Epidermal melanocyte (primary cell): ENCODE data around the gene KAT8.

Experiments
- DNase-seq: peaks from one replicate; pipeline ENCODE4 v3.0.0; 2011; ENCODE audit warnings: low spot score; ENCODE audit not compliant: insufficient read length

The KAT8 gene

GRCh38 chr16:31106509-31107464 lies 10.7 kb upstream of the KAT8 start:
- DNase-seq = no peak

- DNase-seq = peak; percentile 16
These were observed 10.0 kb upstream of the KAT8 start for GRCh38 chr16:31107465-31107867.

GRCh38 chr16:31108035-31108793 lies 9.2 kb upstream of the KAT8 start, which contains the start of gene BCKDK:
TSS of gene BCKDK (plus strand) at chr16:31108386. CDS start at chr16:31109224, 838 bp downstream.
- DNase-seq = peak; percentile 92

- DNase-seq = peak; percentile 15
These were observed 8.5 kb upstream of the KAT8 start for GRCh38 chr16:31108794-31109558.

GRCh38 chr16:31109622-31110021 lies 7.8 kb upstream of the KAT8 start:
- DNase-seq = peak; percentile 2

GRCh38 chr16:31110106-31111034 lies 7.1 kb upstream of the KAT8 start:
- peak; percentile 7 for DNase-seq

- DNase-seq = no peak
These were observed 5.5 kb upstream of the KAT8 start for GRCh38 chr16:31111881-31112466.

GRCh38 chr16:31112711-31113110 lies 4.8 kb upstream of the KAT8 start:
- no peak for DNase-seq

GRCh38 chr16:31113121-31114120 lies 4.0 kb upstream of the KAT8 start:
- DNase-seq = no peak

- no peak for DNase-seq
These were observed 3.0 kb upstream of the KAT8 start for GRCh38 chr16:31114468-31114867.

GRCh38 chr16:31118223-31119155 lies 1.0 kb downstream of the KAT8 start:
- peak; percentile 10 for DNase-seq

GRCh38 chr16:31120129-31120528 lies 2.7 kb downstream of the KAT8 start:
- DNase-seq = no peak

GRCh38 chr16:31125844-31126243 lies 8.4 kb downstream of the KAT8 start:
- no peak for DNase-seq

- DNase-seq = no peak
These were observed 9.7 kb downstream of the KAT8 start for GRCh38 chr16:31127182-31127581.

- no peak for DNase-seq
These were observed 11.5 kb downstream of the KAT8 start for GRCh38 chr16:31128711-31129567.

GRCh38 chr16:31129568-31130335 lies 12.3 kb downstream of the KAT8 start:
- no peak for DNase-seq
